ENCODE results near the gene SOX9. TPM values are rescaled to one million over a fixed set of nuclear protein-coding genes. Genes with fewer than 3 reads are reported as not detected.

Gene SOX9
- total and polyA plus RNA-seq, 2 of the 8 experiments (the other 6 are each of a cell fraction or from before 2014, with no cell fraction given), result 1.9 to 4.9 TPM

DNA sequence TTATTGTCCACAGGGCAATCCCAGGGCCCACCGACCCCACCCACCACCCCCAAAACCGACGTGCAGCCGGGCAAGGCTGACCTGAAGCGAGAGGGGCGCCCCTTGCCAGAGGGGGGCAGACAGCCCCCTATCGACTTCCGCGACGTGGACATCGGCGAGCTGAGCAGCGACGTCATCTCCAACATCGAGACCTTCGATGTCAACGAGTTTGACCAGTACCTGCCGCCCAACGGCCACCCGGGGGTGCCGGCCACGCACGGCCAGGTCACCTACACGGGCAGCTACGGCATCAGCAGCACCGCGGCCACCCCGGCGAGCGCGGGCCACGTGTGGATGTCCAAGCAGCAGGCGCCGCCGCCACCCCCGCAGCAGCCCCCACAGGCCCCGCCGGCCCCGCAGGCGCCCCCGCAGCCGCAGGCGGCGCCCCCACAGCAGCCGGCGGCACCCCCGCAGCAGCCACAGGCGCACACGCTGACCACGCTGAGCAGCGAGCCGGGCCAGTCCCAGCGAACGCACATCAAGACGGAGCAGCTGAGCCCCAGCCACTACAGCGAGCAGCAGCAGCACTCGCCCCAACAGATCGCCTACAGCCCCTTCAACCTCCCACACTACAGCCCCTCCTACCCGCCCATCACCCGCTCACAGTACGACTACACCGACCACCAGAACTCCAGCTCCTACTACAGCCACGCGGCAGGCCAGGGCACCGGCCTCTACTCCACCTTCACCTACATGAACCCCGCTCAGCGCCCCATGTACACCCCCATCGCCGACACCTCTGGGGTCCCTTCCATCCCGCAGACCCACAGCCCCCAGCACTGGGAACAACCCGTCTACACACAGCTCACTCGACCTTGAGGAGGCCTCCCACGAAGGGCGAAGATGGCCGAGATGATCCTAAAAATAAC is 3.0 kb downstream of the SOX9 start:
- no peaks in the 10 kb centered on the region for H3K79me2 ChIP-seq (ENCODE audit: control insufficient read depth in 1 of 2, insufficient read depth in 2 of 2, low read length in 2 of 2)
- H2BK15ac ChIP-seq (ENCODE audit: low read length), result peak overlapping the region; percentile 72; the same call in 1 of the 2 replicates
- no peak overlapping the region for H2BK20ac ChIP-seq (ENCODE audit: low read length)
- peak overlapping the region; percentile 77 to 91 for H3K4me2 ChIP-seq (ENCODE audit: insufficient read depth in 1 of 2, low read depth in 2 of 2, low read length in 2 of 2)
- peak; percentile 30; the same call in 1 of the 2 replicates for TF ChIP-seq MAX (IDR thresholded peaks at IDR 0.05)
- peak in 1 of 2 experiments; percentile 27; a peak in 2 of 4 replicates for TF ChIP-seq RAD21 (IDR thresholded peaks at IDR 0.05 in 1 of 2, conservative IDR thresholded peaks at IDR 0.05 in 1 of 2; ENCODE audit: low read depth in 2 of 2, low read length in 2 of 2)
- peak; percentile 8; the same call in 1 of the 2 replicates for TF ChIP-seq CREB1 (IDR thresholded peaks at IDR 0.05)
- no peak for TF ChIP-seq EGR1 (IDR thresholded peaks at IDR 0.05; ENCODE audit: borderline replicate concordance, low read depth, low read length)
- TF ChIP-seq SUZ12 (IDR thresholded peaks at IDR 0.05; ENCODE audit: low read length), result no peak
- TF ChIP-seq E2F6 (IDR thresholded peaks at IDR 0.05), result 0 out of 2 replicates have a peak, but pooled peaks have one; percentile 16
- TF ChIP-seq CTBP2 (IDR thresholded peaks at IDR 0.05; ENCODE audit: borderline replicate concordance, insufficient read depth, insufficient read length, low read length), result no peak
- TF ChIP-seq KDM5A (IDR thresholded peaks at IDR 0.05; ENCODE audit: low read length), result no peak
- TF ChIP-seq ASH2L (IDR thresholded peaks at IDR 0.05; ENCODE audit: low read length), result no peak
- H2BK120ac ChIP-seq (replicated peaks; ENCODE audit: low read depth, low read length), result no peak overlapping the region
- no peak overlapping the region for H2AFZ ChIP-seq (ENCODE audit: low read length)
- H3K4ac ChIP-seq (replicated peaks; ENCODE audit: insufficient read length, low read depth, low read length), result no peak overlapping the region
- FAIRE-seq (no peak), DNase-seq (ENCODE audit: low read depth in 1 of 2, low spot score in 2 of 2) (peak in 1 of 2 experiments; percentile 60)
- no peaks in the 10 kb centered on the region for H3K79me1 ChIP-seq (ENCODE audit: low read depth, low read length)
- no peak overlapping the region for H3K27ac ChIP-seq (ENCODE audit: low read depth, low read length)
- ChIA-PET POLR2A (ENCODE audit: partially characterized antibody) (interaction anchor here (1.0 kb wide), 1 partner anchor 45 kb away, joined by 5 read pairs; no protein-coding TSS in a partner anchor), CTCF (ENCODE audit: partially characterized antibody) (interaction anchor here (0.6 to 1.7 kb wide), 8 partner anchors 12 to 416 kb away, joined by 3 to 6 read pairs (median 3); no protein-coding TSS in a partner anchor)
- H3K4me3 ChIP-seq (ENCODE audit: extremely low read depth in 1 of 4, insufficient read depth in 2 of 4, low read depth in 3 of 4, low read length in 4 of 4), result peak overlapping the region; percentile 44 to 93 (median 66); a peak in 6 of 8 replicates
- WGBS, 2 experiments (ENCODE audit: extremely low coverage in 1 of 2, insufficient coverage in 1 of 2, insufficient read length in 1 of 2, insufficient replicate concordance in 2 of 2, low coverage in 1 of 2, low lambda C conversion rate in 2 of 2, missing lambda C conversion rate in 1 of 2), result 29% methylated on average over 44 of the region's 75 CpGs; no CpG with 5 or more reads in 1 of the 2 experiments
- H4K91ac ChIP-seq (replicated peaks; ENCODE audit: insufficient read length, low read length), result no peak overlapping the region
- H3K23me2 ChIP-seq (ENCODE audit: low read depth, low read length), result peaks cover 33% of the 10 kb centered on the region
- no peak overlapping the region for H2AK5ac ChIP-seq (ENCODE audit: low read depth, low read length)
- peaks cover 0 to 19% (median 4%) of the 10 kb centered on the region in 4 experiments; a peak in 2 of 8 replicates for H3K36me3 ChIP-seq (ENCODE audit: control insufficient read depth in 2 of 4, insufficient read depth in 4 of 4, low read length in 3 of 4)
- H3K9me3 ChIP-seq (ENCODE audit: insufficient read depth in 2 of 2, low read depth in 1 of 2, low read length in 1 of 2), result no peaks in the 10 kb centered on the region
- H3K23ac ChIP-seq (ENCODE audit: insufficient read length), result no peak overlapping the region
- H4K5ac ChIP-seq (ENCODE audit: insufficient read length, low read depth, low read length), result no peak overlapping the region
- peaks cover 3 to 5% of the 10 kb centered on the region in 2 experiments for H4K20me1 ChIP-seq (replicated peaks in 1 of 2; ENCODE audit: control insufficient read depth in 1 of 2, insufficient read depth in 2 of 2, low read length in 2 of 2)
- no peak overlapping the region for H3K56ac ChIP-seq (replicated peaks; ENCODE audit: insufficient read length, low read depth, low read length)
- peak overlapping the region; percentile 88 for H3K18ac ChIP-seq (ENCODE audit: extremely low read depth, low read length)
- H3K4me1 ChIP-seq (replicated peaks in 1 of 4; ENCODE audit: control insufficient read depth in 3 of 4, insufficient read depth in 4 of 4, low read length in 3 of 4), result peaks cover 8 to 18% (median 14%) of the 10 kb centered on the region in 4 experiments
- H4K8ac ChIP-seq (ENCODE audit: extremely low read depth, insufficient read depth, low read length), result peak overlapping the region; percentile 76
- peak overlapping the region; percentile 98 for H2BK12ac ChIP-seq (ENCODE audit: low read depth, low read length)
- H3K9ac ChIP-seq (replicated peaks in 1 of 4; ENCODE audit: extremely low read depth in 1 of 4, low read depth in 3 of 4, low read length in 3 of 4), result no peak overlapping the region
- 0 out of 2 replicates have a peak overlapping the region, but pooled peaks have one; percentile 35 for H2BK5ac ChIP-seq (ENCODE audit: low read depth, low read length)
- H3K27me3 ChIP-seq (replicated peaks in 1 of 4; ENCODE audit: control insufficient read depth in 3 of 4, extremely low read depth in 1 of 4, insufficient read depth in 3 of 4, low read length in 3 of 4), result peaks cover 11 to 37% (median 28%) of the 10 kb centered on the region in 4 experiments
- H3K14ac ChIP-seq (ENCODE audit: insufficient read length), result no peak overlapping the region
